C1 segment of cervical spinal cord (tissue), 14 donors: Measurements from ENCODE around the gene RREB1.

Experiments
- DNase-seq, 14 donors: peaks; one replicate each; lab custom pipeline; 2025; lab: John Stamatoyannopoulos, UW

Gene RREB1

DNA sequence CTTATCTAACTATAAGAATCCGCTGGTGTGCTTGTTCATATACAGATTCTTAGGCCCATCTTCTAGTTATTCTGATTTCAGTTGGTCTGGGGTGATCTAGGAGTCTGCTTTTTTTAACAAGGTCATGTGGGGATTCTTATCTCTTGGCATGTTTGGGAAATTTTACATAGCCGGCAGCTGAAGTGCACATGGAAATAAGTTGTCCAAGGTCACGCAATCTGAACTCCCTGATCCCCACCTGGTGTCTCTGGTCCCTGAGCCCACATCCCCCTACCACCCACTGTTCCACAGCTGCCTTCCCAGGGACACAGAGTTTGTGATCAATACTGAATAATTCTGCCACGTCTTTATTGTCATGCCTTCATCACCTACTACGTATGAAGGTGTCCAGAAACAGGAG is 114.4 kb downstream of the RREB1 start:
- DNase-seq: no peak

DNA sequence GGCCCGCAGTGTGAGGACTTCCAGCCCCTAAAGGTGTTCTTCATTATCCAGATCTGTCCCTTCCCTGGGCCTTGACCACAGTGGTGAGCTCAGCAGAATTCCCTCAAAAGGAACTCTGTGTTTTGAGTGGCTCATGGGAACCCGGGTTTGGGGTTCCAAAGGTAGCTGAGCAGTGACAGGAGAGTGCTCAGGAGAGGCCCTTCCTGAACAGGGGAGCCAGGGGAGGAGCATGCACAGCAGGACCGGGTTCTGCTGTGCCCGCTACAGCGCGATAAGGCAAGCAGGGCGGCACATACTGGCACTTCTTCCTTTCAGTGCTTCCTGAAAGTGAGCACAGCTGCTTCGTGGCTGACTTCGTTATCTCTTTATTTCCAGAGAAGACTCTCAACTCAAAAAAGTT is 117.0 kb downstream of the RREB1 start:
- DNase-seq: no peak

DNA sequence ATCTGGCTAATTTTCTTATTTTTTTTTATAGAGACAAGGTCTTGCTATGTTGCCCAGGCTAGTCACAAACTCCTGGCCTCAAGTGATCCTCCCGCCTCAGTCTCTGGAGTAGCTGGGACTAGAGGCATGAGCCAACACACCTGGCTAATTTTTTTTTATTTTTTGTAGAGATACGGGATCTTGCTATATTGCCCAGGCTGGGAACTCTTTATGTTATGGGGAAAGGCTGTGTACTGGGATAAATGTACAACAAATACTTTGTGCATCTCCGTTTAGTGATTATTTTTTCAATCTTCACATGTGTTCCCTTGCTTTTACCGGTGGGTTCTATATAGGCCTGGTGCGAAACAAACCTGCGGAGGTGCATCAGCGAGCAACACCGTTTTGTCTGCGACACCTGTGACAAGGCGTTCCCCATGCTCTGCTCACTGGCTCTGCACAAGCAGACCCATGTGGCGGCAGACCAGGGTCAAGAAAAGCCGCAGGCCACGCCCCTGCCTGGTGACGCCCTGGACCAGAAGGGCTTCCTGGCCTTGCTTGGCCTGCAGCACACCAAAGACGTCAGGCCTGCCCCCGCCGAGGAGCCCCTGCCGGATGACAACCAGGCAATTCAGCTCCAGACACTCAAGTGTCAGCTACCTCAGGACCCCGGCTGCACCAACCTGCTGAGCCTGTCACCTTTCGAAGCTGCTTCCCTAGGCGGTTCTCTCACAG is 121.1 kb downstream of the RREB1 start:
- DNase-seq: no peak

DNA sequence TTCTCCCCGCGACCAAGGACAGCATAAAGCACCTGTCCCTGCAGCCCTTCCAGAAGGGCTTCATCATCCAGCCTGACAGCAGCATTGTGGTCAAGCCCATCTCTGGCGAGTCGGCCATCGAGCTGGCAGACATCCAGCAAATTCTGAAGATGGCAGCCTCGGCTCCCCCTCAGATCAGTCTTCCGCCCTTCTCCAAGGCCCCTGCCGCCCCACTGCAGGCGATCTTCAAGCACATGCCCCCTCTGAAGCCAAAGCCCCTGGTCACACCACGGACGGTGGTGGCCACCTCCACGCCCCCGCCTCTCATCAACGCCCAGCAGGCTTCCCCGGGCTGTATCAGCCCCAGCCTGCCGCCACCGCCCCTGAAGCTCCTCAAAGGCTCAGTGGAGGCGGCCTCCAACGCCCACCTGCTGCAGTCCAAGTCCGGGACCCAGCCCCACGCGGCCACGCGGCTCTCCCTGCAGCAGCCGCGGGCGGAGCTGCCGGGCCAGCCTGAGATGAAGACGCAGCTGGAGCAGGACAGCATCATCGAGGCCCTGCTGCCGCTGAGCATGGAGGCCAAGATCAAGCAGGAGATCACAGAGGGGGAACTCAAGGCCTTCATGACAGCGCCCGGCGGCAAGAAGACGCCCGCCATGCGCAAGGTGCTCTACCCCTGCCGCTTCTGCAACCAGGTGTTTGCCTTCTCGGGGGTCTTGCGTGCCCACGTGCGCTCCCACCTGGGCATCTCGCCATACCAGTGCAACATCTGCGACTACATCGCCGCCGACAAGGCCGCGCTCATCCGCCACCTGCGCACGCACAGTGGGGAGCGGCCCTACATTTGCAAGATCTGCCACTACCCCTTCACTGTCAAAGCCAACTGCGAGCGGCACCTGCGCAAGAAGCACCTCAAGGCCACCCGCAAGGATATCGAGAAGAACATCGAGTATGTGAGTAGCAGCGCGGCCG is 121.9 kb downstream of the RREB1 start:
- DNase-seq: no peak

DNA sequence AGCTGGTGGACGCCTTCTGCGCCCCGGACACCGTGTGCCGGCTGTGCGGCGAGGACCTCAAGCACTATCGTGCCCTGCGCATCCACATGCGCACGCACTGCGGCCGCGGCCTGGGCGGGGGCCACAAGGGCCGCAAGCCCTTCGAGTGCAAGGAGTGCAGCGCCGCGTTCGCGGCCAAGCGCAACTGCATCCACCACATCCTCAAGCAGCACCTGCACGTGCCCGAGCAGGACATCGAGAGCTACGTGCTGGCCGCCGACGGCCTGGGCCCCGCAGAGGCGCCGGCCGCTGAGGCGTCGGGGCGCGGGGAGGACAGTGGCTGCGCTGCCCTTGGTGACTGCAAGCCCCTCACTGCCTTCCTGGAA is 122.5 kb downstream of the RREB1 start:
- DNase-seq: no peak

DNA sequence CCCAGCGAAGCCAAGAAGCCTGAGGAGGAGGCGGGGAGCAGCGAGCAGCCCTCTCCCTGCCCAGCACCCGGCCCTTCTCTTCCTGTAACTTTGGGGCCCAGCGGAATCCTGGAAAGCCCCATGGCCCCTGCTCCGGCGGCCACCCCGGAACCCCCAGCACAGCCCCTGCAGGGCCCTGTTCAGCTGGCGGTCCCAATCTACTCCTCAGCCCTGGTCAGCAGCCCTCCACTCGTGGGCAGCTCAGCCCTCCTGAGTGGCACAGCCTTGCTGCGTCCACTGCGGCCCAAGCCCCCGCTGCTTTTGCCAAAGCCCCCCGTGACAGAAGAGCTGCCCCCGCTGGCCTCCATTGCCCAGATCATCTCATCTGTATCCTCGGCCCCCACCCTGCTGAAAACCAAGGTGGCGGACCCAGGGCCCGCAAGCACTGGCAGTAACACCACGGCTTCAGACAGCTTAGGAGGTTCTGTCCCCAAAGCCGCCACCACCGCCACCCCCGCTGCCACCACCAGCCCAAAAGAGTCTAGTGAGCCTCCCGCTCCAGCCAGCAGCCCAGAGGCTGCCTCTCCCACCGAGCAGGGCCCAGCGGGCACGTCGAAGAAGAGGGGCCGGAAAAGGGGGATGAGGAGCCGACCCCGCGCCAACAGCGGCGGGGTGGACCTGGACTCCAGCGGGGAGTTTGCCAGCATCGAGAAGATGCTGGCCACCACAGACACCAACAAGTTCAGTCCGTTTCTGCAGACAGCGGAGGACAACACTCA is 123.4 kb downstream of the RREB1 start:
- no peak for DNase-seq

DNA sequence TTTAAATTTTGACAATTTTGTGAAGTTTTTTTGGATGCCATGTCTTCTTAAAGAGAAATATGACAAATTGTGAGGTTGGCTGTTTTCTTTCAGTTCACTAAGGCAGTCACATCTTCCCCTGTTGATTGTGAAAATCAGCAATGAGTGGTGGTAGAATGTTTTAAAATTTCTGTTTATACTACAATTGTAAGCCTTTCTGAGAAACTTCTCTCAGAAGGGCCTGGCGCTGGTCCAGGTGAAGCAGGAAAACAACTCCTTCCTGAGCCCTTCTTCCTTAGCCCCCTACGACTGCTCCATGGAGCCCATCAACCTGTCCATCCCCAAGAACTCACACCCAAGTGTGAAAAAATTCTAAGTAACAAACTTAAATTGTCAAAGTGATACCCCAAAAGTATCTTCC is 124.6 kb downstream of the RREB1 start:
- DNase-seq: no peak

DNA sequence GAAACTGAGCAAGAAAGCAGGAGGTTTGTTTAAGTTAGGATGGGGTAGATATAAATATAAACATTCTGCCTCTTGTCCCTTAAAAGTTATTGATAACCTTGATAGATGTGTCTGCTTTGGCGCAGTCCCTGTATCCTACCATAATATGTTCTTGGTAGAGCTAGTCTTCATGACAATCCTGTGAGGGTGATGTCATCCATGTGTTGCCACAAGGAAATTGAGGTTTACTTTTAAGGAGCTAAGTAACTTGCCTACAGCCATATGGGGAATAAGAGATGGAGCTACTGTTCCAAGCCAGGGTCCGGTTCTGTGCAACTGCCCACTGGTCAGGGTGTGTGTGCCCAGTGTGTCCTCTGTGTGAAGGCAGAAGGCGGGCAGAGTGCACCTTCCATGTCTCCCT is 126.8 kb downstream of the RREB1 start:
- no peak for DNase-seq

DNA sequence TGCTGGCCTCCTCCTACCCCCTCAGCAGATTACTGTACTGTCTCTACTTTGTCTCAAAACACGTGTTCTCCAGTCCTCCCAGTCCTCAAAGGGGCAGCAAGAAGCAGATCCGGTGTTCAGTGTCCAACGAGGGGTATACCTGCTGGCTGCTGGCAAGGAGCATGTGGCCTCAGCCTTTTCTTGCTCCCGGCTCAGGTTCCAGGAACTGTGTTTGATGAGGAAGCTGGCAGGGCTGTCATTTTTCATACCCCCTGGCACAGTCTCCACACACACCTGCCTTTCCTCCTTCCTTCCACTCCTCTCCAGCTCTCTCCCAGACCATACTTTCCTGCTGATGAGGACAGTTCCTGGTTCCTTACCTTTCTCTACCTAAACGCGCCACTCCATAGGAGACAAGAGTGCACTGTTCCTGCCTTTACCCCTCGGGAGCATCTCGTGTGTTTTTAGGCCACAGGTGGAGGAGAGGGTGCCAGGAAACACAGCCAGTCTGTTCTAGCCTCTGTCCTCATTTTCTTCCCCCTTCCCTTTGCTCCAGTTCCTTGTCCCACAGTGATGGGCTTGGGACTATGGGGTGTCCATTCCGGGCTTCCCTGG is 128.0 kb downstream of the RREB1 start:
- DNase-seq: no peak

DNA sequence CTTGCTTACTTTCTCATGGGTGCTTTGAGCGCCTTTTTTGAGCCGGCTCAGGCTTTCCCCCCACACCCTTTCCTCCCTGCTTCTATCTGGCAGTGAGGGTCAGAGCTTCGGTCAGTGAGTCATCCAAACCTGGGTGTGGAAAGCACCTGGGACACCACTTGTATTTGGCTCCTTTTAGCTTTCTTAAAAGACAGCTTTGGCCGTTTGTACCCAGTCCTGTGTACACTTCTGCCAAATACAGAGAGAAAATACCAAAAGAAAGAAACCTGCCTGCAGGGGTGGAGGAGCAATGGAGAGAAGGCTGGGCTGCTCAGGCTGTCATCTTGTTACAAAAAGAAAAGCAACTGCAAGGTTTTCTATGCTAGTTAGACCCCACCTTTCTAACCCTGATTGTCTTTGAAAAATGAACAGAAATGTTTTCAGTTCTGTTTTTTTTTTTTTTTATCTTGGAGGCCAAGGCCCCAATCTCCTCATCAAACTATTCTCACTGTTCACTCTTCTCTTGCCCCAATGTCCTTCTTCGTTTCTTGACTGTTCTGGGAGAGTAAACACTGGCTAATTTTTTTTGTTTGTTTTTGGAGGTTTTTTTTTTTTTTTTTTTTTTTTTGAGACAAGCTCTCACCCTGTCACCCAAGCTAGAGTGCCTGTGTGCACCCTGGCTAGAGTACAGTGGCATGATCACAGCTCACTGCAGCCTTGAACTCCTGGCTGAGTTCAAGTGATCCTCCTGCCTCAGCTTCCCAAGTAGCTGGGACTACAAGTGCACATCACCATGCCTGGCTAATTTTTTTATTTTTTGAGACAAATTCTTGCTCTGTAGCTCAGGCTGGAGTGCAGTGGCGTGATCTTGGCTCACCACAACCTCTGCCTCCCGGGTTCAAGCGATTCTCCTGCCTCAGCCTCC is 128.8 kb downstream of the RREB1 start:
- no peak for DNase-seq

DNA sequence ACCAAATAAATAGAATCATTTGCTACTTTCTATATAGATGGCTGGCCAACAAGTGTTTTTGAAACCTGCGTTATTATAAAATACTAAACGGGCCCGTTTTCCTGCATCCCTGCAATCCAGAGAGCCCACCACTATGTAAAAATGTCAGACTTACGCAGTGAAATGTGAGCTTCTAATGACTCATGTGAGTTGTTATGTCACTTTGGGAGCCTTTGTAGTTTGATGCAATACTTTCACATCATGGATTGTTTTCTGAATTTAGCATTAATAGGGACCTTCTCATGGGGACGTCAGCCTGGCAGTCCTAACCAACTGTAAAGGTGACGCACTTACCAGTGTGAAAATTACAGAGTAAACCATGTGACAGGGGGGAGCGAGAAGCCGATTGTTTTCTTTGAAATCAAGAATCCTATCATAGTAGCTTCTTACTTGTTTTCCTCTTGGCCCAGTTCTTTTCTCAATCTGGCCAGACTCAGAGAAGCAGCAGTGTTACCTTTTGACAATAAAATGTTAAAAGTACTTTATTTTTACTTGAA is 130.0 kb downstream of the RREB1 start:
- no peak for DNase-seq

DNA sequence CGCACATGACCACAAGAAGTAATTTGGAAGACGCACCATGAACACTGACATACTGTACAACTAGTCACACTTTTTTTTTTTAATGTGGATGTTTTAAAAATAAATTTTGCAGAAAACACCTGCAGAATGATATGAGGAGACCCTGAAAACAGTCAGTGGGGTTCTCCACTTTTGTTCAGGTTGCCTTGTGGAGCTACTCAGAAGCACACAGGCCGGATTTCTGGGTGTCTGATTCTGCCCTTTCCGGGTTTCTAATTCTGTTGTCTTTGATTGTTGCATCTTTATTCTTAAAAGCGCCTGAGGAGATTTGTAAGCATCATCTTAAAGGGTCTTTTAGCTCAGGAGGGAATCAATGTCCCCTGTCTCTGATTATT is 130.8 kb downstream of the RREB1 start:
- DNase-seq: no peak

DNA sequence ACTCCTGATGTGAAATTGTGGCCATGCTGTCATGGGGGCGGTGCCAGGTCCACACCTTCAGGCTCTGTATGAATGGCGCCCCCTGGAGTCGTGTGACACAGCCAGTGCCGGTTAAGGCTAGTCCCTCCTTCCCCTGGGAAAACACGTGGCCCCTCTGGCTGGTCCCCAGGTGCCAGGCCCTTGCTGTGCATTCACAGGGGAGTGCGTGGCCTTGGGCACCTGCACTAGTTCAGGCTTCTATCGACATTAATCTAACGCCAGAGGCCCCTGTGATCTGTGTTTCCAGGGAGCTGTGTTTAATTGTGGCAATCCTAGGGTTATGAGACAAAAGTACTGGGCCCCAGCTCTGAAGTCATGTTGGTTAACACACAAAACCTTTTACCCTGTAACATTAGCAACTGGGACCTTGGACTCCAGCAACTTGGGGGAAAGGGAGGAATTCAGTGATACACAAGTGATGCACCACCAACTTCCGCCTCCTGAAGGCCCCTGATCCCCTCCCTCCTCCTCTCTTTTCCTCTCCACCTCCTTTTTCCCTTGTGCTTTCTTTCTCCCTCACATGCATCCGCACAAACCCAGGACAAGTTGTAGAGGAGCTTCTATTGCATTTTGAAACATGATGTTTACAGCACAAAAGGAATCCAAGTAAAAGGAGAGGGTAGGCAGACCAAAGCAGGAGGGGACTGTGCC is 131.3 kb downstream of the RREB1 start:
- DNase-seq: peak in 7 of 14 donors; percentile 30 to 77 (median 41)

DNA sequence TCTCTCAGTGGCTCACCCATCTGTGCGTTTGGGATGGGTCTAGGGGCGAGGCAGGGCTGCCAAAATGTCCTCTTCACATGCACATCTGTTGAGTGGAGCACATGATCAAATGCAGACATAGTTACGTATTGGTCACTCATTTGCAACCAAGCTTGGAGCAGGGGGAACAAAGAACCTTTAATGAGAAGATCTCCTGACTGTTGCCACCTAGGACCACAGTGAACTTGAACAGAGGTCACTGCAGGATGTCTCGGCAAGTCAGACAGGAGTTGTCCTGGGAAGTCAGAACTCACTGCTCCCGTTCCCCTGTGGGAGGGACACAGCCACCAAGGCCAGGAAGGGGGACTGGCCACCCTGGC is 131.8 kb downstream of the RREB1 start:
- DNase-seq: no peak

DNA sequence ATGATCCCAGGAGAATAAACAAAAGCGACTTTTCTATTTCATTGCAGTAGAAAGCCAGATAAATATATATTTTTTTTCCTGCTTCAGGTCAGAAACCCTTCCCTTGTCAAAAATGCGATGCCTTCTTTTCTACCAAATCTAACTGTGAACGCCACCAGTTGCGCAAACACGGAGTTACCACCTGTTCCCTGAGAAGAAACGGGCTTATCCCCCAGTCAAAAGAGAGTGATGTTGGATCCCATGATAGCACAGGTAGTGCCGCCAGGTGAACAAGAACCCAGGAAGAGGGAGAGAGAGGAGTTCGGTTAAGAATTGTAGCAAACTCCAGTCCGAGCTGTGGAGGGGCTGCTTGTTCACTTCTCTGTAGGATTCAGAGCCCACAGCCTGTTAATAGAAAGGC is 132.6 kb downstream of the RREB1 start:
- DNase-seq: no peak

DNA sequence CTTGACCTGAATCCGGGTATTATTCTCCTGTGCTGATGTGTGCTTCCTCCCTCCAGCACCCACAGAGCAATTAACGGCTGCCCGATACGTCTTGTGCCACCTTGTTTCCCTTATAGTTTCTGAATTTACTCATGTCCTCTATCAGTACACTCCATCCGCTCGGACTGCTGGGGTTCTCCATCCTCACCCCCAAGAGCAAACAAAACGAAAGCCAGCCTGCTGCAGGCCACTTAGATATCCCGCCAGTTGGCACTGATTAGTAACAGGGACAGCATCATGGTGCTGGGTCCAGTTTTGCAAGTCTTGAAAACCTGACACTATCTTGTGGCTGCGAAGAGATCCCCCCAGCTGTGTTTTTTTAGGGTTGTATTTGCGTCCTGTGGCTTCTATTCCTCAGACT is 133.4 kb downstream of the RREB1 start:
- no peak for DNase-seq

DNA sequence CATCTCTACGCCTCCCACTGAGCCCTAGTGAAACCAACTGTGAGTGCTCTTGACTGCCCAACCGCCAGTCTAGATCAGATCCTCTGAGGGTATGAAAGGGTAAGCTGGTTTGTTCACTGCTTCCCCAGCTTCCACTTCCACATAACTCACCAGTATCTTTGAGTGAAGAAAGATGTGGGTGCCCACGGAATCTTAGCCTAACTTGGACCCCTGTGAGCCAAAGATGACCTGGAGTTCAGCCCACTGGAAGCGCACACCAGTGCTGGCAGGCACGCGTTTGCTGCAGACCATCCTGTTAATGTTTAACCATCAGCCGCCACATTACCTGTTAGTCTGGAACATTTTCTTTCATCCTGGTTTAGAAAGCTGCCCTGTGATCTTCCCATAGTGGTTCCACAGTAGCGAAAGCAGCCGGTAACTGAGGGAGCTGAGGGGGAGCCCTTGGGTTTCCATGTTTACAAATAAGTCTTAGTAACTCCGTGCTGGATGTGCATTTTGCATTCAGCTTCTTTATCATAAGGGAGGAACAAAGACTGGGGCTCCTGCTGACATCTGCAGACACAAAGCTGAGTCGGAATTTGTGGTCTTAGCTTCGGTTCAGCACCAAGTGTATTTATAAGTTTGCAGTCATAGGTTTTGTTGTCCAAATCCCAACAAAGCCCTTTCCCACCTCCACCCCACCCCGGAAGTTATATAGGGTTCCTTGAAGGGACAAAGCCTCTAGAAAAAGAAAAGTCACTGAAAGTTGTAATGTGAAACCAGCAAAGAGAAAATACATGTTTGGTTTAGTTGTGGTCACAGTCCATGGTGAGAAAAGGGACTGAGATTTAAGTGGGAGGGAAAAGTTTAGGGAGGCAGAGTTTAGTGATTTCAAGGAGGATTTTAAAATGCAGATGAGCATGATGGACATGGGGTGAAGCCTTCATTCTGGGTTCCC is 134.2 kb downstream of the RREB1 start:
- DNase-seq: no peak

DNA sequence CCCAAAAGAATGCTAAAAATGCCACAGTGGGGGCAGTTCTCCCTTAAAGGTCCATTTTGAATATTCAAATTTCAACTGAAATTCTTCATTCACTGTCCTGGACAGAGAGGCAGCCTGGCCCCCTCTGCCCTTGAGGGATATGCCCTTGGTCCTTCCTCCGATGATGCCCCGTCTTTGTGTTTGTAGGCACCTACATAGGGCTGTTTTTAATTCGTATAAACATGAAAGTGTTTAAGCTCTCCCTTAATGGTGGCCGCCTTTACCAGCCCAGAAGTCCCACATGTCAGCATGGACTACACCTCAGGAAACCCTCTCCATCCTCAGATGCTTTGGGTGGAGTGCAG is 135.0 kb downstream of the RREB1 start:
- DNase-seq: no peak
